Endometrial microvascular endothelial cells (primary cell): ENCODE results near the gene INTS1. TPM values are rescaled to one million over a fixed set of nuclear protein-coding genes. Genes with fewer than 3 reads are reported as not detected.

Experiments used
- in situ Hi-C: cut with HindIII; loops from 2 replicates; pipeline ENCODE4 v1.10.0; 2017; ENCODE audit warnings: low sequenced_read_pairs, low pct_unique_long_range_greater_than_20kb; ENCODE audit errors: inconsistent ontology term
- total RNA-seq: library from RNA; depleted of rRNA; stranded (reverse); fragments of >200 nt; gene quantifications from one replicate; pipeline ENCODE4 v1.2.3, GENCODE V29; 2015; ENCODE audit errors: inconsistent ontology term

The INTS1 gene
- total RNA-seq, 1 donor from 2014 or later = 70.4 TPM

DNA sequence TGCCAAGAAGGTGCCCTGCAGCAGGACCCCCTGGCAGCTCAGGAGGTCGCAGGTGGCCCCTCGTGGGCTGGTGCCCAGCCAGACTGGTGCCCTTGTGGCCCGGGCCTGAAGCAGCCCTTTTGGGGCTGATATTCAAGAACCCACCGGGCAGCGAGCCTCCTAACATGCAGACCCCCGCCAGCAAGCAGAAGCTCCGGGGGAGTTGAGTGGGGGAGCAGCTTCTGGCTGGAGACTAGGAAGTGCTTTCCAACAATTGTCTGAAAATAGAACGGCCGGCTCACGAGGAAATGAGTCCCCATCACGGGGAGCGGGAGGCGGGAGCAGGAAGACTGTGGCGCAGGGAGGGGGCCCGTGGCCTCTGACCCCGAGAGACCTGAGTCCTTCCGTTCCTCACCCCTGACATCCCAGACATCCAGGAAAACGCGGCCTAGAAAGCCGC is 9.5 kb upstream of the INTS1 start:
- in situ Hi-C loops = no loop called here

DNA sequence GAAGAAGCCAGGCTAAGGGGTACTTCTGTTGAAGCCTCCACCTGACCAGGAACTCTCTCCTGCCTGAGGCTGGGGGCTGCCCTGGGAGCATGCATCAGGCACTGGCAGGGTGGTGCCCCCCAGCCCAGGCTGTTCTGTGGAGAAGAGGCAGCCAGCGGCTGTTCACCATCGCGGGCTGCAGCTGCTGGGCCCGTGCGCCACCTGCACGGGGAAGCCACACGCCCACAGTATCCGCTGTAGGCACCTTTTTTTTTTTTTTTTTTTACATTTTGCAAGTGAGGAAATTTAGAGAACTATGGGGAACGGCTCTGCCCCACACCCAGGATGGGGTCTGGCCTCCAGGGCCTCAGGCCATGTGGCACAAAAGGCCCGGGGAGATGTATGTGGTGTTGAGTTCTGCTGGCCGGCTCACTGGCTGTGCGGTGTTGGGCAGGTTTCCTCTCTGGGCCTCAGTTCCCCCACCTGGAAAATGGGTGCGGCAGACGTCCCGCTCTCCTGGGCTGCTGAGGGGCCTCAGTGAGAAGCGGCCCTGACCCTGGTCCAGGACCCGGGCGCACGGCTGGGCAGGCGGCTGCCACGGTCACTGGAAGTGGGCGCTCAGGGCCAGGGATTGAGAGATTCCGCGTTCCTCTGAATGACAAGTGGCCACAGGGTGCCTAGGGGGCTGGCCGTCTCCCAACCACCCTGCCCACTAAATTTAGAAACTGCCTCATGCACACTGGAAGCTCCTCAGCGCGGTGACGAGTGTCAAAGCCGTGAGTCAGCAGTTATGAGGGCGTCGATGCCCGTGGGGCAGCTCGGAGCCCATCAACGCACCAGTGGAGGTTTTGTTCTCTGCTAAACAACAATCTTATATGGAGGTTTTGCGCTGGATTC is 8.8 kb upstream of the INTS1 start:
- in situ Hi-C loops = no loop called here

DNA sequence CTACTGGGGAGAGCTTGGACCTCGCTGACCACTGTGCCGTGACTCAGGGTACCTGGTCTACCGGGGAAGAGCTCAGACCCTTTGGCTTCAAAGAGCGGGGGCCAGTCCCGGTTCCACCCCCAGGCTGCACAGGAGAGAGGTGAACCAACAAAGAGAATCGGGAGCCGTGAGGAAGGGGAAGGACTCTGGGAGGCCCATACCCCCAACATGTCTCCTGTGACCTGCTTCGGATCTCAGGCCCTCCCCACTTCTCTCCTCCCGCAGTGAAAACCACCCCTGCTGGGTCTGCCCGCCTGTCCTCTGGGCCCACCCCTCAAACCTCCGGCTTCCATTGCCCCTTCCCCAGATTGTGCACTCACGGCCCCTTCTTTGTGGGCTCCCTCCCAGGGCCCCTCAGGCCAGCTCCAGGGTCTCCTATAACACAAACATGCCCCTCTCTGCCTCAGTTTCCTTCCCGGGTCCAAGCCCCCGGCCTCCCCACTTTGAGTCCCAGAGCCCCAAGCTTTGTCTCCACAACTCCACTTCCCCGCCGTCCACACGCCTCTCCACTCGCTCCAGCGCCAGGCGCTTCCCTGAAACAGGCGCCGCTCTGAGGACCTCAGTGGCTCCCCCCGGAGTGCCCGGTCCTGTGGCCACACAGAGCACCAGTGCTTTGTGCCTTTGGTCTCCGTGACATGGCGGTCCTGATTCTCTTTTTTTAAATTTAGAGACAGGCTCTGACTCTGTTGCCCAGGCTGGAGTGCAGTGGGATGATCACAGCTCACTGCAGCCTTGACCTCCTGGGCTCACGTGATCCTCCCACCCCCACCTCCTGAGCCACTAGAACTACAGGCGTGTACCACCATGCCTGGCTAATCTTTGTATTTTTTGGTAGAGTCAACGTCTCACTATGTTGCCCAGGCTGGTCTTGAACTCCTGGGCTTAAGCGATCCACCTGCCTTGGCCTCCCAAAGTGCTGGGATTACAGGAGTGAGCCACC is 7.5 kb upstream of the INTS1 start:
- in situ Hi-C loops = no loop called here

DNA sequence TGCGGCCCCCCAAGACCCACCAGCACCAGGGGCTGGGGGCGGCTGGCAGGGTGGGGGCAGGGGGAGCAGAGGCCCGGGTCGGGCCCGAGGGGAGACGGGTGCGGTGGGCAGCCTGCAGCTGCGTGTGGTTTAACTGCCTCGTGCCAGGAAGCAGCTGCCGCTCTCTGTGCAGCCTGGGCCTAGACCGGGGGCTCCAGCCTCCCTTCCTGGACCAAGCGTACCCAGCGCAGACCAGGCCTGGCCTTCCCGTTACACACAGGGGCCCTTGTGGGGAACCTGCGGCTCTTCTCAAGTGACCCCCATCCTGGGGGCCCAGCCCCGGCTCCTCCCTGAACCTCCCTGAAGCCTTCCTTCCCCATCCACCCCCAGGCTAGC is 6.6 kb upstream of the INTS1 start:
- in situ Hi-C loops = no loop called here

DNA sequence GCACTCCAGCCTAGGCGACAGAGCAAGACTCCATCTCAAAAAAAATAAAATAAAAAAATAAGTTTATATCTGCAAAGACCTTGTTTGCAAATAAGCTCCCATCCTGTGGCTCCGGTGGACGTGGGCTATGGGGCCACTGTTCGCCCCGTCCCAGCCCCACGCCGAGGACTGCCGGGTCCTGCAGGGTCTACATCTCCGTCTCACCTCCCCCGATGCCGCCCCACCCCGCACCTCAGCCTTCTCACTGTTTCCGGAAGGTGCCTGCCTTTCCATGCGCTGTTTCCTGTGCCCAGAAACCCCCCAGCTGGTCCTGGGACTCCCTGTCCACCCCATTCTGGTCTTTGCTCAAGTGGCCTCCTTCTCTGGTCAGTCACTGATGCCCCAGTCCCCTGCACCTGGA is 5.0 kb upstream of the INTS1 start:
- in situ Hi-C loops = no loop called here

DNA sequence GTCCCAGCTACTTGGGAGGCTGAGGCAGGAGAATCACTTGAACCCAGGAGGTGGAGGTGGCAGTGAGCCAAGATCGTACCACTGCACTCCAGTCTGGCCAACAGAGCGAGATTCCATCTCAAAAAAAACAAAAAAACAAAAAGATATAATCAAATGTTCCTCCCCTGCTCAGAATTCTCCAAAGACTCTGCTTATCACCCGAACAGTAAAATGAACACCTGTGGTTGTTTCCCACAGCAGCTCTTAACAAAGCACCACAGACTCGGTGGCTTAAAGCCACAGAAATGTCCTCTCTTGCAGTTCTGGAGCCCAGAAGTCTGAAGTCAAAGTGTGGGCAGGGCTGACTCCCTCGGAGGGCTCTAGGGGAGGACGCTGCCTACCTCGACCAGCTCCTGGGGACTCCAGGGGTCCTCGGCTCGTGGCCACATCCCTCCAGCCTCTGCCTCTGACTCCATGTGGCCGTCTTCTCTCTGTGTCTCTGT is 4.1 kb upstream of the INTS1 start:
- in situ Hi-C loops = no loop called here

DNA sequence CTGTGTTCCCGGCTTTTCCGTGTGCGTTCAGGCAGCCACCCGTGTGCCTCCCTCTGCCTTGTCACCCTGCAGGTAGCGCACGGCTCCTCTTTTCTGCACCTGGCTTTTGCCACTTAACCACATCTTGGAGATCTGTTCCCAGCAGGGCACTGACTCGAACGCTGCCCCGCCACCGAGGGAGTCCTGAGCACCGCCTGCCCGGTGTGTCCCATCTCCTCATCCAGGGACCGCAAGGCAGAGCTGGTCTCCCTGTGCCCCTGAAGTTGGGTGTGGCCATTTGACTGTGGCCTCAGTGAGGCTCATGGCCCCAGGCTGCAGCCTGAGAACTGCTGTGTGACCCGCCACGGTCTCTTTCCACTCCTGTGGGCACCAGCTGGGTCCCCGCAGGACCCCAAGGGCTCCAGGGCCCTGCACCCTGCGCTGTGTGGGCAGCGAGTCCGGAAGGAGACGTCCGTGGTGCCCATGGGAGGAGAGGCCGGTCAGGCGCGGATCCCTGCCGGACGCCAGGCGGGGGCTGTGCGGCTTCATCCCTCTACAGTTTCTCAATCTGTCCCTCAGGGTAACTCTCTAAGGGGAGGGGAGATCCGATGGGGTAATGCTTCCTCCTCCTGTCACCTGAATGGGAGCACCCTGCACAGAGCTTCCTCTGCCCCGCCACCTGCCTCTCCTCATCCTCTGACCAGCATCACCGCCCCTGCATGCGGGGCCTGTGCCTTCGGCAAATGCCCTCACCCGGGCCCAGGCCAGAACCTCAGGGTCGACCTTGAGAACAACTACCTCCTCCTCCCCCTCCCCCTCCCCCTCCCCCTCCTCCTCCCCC is 1.8 kb upstream of the INTS1 start:
- in situ Hi-C loops = no loop called here

DNA sequence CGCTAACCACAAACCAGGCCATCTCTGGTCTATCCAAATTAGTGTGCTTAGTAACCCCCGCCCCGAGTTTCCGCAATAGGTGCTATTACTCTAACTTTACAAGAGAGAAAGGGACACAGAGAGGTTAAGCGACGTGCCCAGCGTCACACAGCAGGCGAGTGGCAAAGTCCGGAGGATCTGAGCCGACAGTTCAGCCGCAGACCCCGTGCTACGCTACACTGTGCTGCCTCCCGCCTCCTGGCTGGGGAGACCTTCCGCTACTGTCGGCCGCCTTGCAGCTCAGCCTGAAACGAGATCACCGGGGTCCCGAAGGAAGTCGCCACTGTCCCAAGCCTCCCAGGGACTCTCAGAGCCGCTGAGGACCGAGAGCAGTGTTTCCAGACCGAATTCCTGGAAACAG is 799 bp downstream of the INTS1 start:
- in situ Hi-C loops = no loop called here

DNA sequence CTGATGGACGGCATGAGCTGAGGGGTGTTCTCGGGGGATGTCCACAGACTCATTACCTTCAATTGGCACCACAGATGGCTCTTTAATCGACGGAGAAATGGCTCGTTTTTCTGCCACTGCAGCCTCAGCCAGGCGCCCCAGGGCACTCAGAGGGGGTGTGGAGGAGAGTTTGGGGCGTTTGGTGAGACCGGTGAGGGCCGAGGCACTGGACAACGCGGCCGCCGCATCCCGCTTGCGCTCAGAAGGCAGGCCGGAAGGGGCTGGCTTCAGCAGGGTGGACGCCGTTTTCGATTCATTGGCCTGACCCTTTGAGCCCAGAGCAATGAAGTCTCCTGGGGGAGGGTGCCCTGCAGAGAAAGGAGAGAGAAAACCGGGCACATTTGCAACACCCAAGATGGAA is 1.3 kb downstream of the INTS1 start:
- in situ Hi-C loops = no loop called here

DNA sequence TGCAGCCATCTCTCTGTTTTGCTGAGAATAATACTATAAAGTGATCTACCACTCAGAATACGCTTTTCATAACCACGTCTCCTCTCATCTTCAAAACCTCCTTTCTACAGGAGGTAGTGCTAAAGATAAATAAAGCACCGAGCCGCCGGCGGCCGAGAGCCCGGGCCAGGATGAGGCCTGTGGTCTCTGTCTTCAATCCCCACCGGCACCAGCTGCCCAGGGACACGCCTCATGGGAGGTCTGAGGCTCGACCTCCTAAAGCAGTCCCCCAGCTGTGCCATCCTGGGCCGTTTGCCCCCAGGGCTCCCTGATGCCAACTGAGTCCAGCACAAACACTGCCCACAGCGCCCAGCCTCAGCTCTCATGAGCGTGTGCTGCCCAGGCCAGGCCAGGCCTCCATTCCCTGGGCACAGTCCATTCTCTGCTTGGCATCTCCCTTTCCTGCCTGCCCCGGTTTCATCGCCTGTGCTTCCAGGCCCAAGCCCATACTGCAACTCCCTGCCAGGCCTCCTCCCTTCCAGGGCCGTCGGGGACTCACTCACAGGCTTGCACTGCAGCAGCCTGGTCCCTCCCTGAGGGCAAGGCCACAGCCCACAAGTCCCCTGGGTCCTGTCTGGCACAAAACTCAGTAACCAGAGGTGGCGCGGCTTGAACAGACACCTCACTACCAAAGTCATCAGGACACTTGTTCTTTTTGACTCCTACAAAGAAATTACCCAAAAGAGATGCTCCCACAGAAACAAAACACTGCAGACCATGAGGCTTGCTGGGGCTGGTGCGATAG is 2.5 kb downstream of the INTS1 start:
- in situ Hi-C loops = no loop called here

DNA sequence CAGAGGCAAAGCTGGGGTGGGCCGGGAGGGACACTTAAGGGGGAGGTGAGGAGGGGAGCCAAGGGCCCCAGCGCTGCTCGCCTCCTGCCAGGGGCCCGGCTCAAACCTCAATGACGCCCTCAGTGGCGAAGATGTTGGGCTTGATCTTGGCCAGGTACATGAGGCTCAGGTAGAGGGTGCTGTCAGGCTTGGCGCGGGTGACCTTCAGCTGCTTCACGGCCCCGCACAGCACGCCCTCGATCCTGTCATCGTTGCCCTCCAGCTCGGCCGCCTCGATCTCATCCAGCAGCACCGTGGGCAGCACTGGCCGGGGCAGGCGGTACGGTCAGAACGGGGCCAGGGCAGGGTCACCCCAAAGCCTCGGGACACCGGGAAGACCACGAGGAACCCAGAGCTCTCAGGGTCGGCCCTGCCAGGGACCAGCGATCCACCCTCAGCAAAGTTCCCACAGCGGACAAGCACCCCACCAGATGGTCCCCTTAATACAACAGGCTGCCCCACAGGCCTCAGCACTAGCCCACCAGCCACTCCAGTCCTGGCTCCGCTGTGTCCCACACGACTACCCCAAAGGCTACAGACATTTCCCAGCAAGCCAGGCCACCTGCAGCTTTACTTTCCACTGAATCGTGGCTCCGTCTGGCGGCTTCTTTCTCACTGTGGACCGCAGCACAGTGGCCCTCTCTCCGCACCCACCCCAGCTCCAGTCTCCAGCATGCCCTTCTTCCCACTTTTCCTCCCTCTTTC is 4.0 kb downstream of the INTS1 start:
- in situ Hi-C loops = no loop called here

DNA sequence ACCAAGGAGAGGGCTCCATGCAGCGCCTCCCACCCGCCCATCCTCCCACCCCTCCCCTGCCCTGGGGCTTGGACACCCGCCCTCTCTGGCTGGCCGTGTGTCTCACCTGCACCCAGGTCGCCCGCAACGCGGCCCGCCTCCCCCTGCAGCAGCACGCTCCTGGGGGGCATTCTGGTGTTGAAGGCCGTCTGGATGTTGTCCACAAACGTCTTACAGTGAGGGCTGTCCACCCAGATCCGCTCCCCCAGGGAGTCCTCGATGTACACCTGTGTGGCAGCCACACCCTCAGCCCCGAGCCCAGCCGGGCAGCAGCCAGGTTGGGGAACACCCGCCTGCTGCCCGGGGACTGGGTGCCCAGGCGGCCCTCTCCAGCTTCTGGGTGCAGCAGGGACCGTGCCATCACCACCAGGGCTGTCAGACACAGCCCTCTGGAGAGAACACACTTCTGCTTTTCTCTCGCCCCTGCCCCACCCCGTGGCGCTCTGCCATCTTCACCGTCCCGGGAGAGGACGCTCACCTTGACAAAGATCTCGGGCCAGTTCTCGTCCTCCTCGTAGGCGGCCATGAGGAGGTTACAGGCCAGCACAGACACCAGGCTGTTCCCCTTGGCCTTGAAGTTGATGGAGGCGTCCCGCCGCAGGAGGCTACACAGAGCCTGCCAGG is 4.7 kb downstream of the INTS1 start:
- in situ Hi-C loops = no loop called here

DNA sequence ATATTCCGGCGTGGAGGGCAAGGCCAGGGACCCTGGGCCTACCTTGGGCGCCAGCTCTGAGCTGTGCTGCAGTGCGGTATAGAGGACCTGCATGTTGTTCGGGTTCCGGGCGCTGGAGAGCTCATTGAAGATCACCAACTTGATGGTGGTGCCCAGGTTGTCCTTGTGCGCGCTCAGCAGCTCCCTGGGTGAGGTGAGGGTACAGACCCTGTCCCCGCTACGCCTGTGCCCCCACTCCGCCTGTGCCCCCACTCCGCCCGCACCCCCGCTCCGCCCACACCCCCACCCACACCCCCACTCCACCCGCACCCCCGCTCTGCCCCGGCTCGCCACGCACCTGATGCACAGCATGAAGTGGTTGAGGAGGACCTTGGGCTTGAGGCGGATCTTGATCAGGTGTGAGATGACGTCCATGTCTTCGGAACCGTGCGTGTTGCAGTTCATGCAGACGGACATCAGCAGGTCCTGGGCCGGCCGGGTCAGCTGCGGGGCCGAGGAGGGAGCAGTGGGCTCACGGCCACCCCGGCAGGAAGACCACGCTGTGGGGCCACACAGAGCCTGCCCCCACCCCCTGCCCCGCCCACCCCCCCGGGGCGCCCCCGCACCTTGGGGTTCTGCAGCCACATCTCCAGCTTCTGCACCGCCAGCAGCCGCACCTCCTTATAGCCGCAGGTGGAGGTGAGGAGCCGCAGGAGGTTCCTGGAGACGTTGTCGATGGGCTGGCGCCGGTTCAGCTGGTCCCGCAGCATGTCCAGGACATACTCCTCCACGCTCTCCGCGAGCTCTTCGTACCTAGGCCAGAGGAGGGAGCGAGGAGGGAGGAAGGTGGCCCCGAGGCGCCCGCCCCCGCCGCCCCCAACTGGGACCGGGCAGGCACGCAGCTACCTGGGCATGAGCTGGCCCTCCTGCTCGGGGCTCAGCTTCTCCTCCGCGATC is 5.6 kb downstream of the INTS1 start:
- in situ Hi-C loops = no loop called here

DNA sequence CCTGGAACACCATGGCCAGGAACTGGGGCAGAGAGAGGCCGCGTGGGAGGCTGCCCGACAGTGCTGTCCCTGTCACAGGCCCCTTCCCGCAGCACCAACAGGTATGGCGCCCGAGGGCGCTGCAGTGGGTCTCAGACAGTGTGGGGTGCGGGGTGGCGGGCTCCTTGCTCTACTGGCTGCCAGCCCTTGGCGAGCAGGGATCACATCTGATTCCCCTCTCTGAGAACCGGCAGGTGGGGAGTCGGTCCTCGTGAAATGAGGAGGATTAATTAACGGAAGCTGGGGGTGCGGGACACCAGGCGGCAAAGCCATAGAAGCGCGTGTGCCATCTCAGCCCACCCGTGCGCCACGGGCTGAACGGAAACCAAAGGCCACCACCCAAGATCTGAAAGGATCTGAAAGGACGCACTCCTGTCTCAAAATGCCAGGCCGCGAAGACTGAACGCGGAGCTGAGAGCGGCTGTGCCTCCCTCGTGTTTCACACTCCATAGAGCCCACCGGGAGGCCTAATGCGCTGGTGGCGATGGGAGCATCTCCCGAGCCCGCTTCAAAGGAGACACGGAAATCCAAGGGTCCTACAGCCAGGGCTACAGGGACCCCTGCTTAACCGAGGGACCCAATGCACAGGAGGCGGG is 6.8 kb downstream of the INTS1 start:
- in situ Hi-C loops = no loop called here

DNA sequence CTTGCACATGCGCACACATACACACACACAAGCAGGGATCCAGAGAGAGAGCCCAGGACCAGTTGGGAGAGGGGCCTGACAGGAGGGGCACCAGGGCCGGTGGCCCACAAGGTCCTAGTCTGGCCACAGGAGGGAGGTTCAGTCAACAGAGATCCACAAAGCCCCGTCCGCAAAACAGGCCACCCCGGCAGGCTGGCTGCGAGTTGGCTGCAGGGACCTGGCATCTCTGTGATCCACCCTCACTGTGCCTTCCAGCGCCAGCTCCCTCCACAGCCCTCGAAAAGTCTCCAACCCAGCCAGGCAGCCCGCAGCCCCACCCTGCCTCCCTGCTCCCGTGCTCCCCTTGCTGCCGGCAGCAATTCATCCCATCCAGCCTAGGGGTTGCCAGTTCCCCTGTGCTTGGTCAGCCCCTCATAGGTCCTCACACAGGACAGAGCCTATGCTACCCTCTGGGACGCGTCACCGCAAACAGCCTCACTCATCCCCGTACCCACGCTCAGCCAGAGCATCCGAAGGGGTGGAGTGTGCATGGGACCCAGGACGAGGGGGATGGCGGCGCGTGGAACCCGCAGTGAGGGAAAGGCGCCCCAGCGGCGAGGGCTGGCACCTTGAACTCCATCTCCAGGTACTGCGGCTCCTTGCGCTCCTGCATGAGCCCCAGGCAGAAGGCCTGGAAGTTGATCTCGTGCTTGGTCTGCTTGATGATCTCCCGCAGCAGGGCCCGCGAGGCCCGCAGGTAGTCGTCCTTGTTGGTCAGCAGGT is 7.5 kb downstream of the INTS1 start:
- in situ Hi-C loops = no loop called here
